Measurements from ENCODE around the gene KLRC2.

Gene KLRC2

DNA sequence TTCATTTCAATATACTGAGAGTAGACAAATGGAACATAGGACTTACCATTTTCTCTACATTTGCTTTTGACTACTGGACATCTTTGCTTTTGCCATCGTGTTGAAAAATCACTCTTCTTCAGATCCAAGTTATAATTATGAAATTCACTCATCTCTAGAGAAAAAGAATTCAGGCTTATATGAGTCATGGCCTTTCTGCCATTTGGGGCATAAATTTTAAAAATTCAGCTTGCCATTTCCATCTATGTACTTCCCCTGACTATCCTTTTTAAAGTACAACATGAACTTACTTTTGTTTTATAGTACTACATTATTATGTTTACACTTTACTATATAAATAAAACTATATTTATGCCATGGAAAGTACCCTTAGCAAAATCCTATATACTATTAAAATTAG, 49.0 kb downstream of the KLRC2 start:
- Histone ChIP-seq H3K27me3 (ENCODE audit: control insufficient read depth, insufficient read depth, low read length) (no peaks in the 10 kb centered on the region), H3K4me1 (ENCODE audit: control insufficient read depth, insufficient read depth, low read length) (no peaks in the 10 kb centered on the region), H3K9ac (ENCODE audit: low read depth, low read length) (no peak overlapping the region), H3K4me3 (ENCODE audit: low read depth, low read length) (no peak overlapping the region), H3K36me3 (ENCODE audit: control insufficient read depth, insufficient read depth, low read length) (no peaks in the 10 kb centered on the region), H3K9me3 (ENCODE audit: control insufficient read depth, insufficient read depth, low read length) (no peaks in the 10 kb centered on the region)

DNA sequence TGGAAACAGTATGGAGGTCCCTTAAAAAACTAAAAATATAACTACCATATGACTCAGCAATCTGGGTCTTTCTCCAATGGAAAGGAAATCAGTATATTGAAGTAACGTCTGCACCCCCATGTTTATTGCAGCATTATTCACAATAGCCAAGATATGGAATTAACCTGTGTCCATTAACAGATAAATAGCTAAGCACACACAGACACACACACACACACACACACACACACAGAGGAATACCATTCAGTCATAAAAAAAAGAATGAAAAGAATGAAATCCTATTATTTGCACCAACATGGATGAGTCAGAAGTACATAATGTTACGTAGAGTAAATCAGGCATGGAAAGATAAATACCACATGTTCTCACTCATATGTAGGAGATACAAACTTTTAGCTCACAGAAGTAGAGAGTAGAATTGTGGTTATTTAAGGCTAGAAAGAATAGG, 50.6 kb downstream of the KLRC2 start:
- Histone ChIP-seq H3K36me3 (ENCODE audit: control insufficient read depth, insufficient read depth, low read length) (no peaks in the 10 kb centered on the region), H3K4me1 (ENCODE audit: control insufficient read depth, insufficient read depth, low read length) (no peaks in the 10 kb centered on the region), H3K9ac (ENCODE audit: low read depth, low read length) (no peak overlapping the region), H3K27me3 (ENCODE audit: control insufficient read depth, insufficient read depth, low read length) (no peaks in the 10 kb centered on the region), H3K9me3 (ENCODE audit: control insufficient read depth, insufficient read depth, low read length) (no peaks in the 10 kb centered on the region), H3K4me3 (ENCODE audit: low read depth, low read length) (no peak overlapping the region)

DNA sequence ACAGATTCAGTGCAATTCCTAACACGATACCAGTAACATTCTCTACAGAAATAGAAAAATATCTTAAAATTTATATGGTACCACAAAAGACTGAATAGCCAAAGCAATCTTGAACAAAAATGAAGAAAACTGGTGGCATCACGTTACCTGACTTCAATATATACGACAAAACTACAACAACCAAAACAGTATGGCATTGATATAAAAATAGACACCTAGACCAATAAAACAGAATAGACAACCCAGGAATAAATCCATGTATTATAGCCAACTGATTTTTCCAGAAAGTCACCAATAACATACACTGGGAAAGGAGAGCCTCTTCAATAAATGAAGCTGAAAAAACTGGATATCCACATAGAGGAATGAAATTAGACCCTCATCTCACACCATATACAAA, 51.6 kb downstream of the KLRC2 start:
- Histone ChIP-seq H3K27me3 (ENCODE audit: control insufficient read depth, insufficient read depth, low read length) (no peaks in the 10 kb centered on the region), H3K4me1 (ENCODE audit: control insufficient read depth, insufficient read depth, low read length) (no peaks in the 10 kb centered on the region), H3K4me3 (ENCODE audit: low read depth, low read length) (no peak overlapping the region)

DNA sequence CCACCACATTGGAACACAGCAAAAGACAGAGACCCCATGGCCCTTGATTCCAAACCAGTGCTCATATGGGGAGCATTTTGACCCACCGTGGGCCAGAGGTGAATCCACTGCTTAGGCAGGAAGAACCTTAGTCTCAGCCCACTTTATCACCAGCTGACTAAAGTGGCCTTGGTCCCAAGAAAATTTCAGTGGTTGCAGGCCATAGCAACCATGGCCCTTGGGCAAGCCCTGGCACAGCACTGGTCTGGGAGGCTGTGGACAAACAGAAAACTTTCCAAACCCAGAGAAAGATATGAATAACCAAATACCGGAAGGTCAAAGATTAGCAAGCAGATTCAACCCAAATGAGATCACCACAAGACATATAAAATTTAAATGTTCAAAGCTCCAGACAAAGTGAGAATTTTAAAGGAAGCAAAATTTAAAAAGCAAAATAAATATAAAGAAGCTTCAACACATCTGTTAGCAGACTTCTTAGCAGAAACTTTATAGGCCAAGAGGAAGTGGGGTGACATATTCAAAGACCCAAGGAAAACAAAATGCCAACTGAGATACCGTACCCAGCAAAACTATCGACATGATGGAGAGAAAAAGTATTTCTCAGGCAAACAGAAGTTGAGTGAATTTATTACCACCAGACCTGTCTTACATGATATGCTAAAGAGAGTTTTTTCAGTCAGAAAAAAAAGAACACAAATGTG, 53.7 kb downstream of the KLRC2 start:
- no peaks in the 10 kb centered on the region for H3K27me3 ChIP-seq (ENCODE audit: control insufficient read depth, insufficient read depth, low read length)
- H3K36me3 ChIP-seq (ENCODE audit: control insufficient read depth, insufficient read depth, low read length) = no peaks in the 10 kb centered on the region
- H3K9me3 ChIP-seq (ENCODE audit: control insufficient read depth, insufficient read depth, low read length) = no peaks in the 10 kb centered on the region
- H3K9ac ChIP-seq (ENCODE audit: low read depth, low read length) = no peak overlapping the region
- no peak overlapping the region for H3K4me3 ChIP-seq (ENCODE audit: low read depth, low read length)
- H3K4me1 ChIP-seq (ENCODE audit: control insufficient read depth, insufficient read depth, low read length) = no peaks in the 10 kb centered on the region

More for the DNA sequence above, 51.6 kb downstream of the KLRC2 start:
- H3K36me3 ChIP-seq (ENCODE audit: control insufficient read depth, insufficient read depth, low read length) = no peaks in the 10 kb centered on the region
- no peaks in the 10 kb centered on the region for H3K9me3 ChIP-seq (ENCODE audit: control insufficient read depth, insufficient read depth, low read length)
- no peak overlapping the region for H3K9ac ChIP-seq (ENCODE audit: low read depth, low read length)

Data from iPS-15b (cell line).